Heart left ventricle (tissue), 16 donors: ENCODE results near the gene PCDHGA6. TPM values are rescaled to one million over a fixed set of nuclear protein-coding genes. Genes with fewer than 3 reads are reported as not detected.
A peak's percentile ranks its signal among the peaks of the same experiment; 100 is the strongest.

ENCODE experiments used
- ATAC-seq, 4 donors: fragments of 200-7000 bp; cut with Tn5 transposase; one replicate each; pipeline ENCODE4 v1.9.1; 2020 to 2022; ENCODE audit warnings: moderate library complexity in 4 of 4, mild to moderate bottlenecking in 3 of 4, moderate number of reproducible peaks in 1 of 4
- DNase-seq, 5 donors: peaks; one replicate each; pipeline ENCODE4 v3.0.0-alpha.2; 2020
- H3K27ac ChIP-seq, 12 donors: fragments of 200-600 bp; sonication (generic) in 4 of 12; one replicate each; pipeline versions ENCODE4 v1.5.0 to v1.8.0; 2016 to 2022; ENCODE audit warnings: mild to moderate bottlenecking in 2 of 12
- H3K27me3 ChIP-seq, 9 donors: fragments of 200-600 bp; sonication (generic) in 2 of 9; one replicate each; pipeline versions ENCODE4 v1.5.1 to v1.8.0; 2016 to 2022; ENCODE audit warnings: mild to moderate bottlenecking in 3 of 9
- H3K36me3 ChIP-seq, 9 donors: fragments of 200-600 bp; sonication (generic) in 2 of 9; one replicate each; pipeline versions ENCODE4 v1.5.0 to v1.8.0; 2018 to 2022; ENCODE audit warnings: mild to moderate bottlenecking in 2 of 9
- H3K4me1 ChIP-seq, 12 donors: fragments of 200-600 bp; sonication (generic) in 4 of 12; one replicate each; pipeline versions ENCODE4 v1.5.0 to v1.8.0; 2016 to 2022; ENCODE audit warnings: mild to moderate bottlenecking in 3 of 12
- H3K4me3 ChIP-seq, 12 donors: fragments of 200-600 bp; sonication (generic) in 4 of 12; one replicate each; pipeline versions ENCODE4 v1.5.0 to v1.8.0; 2017 to 2022; ENCODE audit warnings: mild to moderate bottlenecking in 9 of 12, moderate library complexity in 4 of 12
- H3K9me3 ChIP-seq, 12 donors: fragments of 200-600 bp; sonication (generic) in 4 of 12; one replicate each; pipeline versions ENCODE4 v1.5.0 to v1.8.0; 2016 to 2022; ENCODE audit warnings: mild to moderate bottlenecking in 1 of 12
- CTCF ChIP-seq, 12 donors: fragments of 200-600 bp; sonication (generic) in 4 of 12; IDR thresholded peaks; one replicate each; pipeline versions ENCODE4 v1.5.0 to v1.8.0; 2018 to 2022; ENCODE audit warnings: antibody characterized with exemption in 12 of 12, mild to moderate bottlenecking in 5 of 12
- POLR2A ChIP-seq, 2 donors: fragments of 450-650 bp; IDR thresholded peaks; one replicate each; pipeline ENCODE4 v1.6.1; 2017; ENCODE audit warnings: antibody characterized with exemption in 2 of 2, mild to moderate bottlenecking in 2 of 2, moderate library complexity in 2 of 2
- WGBS, 4 donors: extraction: QIAGEN DNeasy Blood & Tissue Kit in 2 of 4; methylation state at CpG; one replicate each; pipeline versions ENCODE4 v1.1.5 to v1.1.7; 2013 to 2018; 5-methylcytosine and 5-hydroxymethylcytosine counted together
- intact Hi-C, 10 donors: fragments of 100-400 bp; cut with DNase I; formaldehyde crosslinking; loops; one replicate each; pipeline versions ENCODE4 v1.11.1 to v1.14.2; 2022
- polyA plus RNA-seq, 2 donors: library from polyadenylated mRNA; stranded (reverse); fragments of 200-250 nt; gene quantifications; one replicate each; pipeline ENCODE4 v1.2.3, GENCODE V29; 2013
- total RNA-seq, 9 donors: library from RNA; depleted of rRNA in 2 of 9; stranded (reverse); fragments of >200 nt in 2 of 9; fragmentation: NEBNext Ultra II Directional in 3 of 9; extraction: Animal tissue kit (Norgen Biotek cat#: 25700) in 3 of 9; gene quantifications; one replicate each; pipeline versions ENCODE4 v1.1.0 to v1.2.4, GENCODE V29; 2016 to 2023
- donor health status: ischemic (EF 13 %, LVEDD 7.1; RV severe dilation, severe dysfunction).
- donor health status: healthy with polysubstance abuse.
- donor health status: DM: no; HTN: yes; CAD: no.
- donor health status: DM: no; HTN: no; CAD: no.
- donor health status: ischemic (EF 25% LVEDD 6.9; RV normal size, moderate dysfunction).
- donor health status: ischemic (EF 25% LVEDD 5.7; RV mildly dilated, moderate dysfunction).
- donor health status: healthy.
- donor health status: DM: yes; HTN: yes; CAD: no.
- donor health status: ischemic (EF 35%, LVEDD 5.7; RV mildly dilated, moderate dysfunction).
- donor health status: nonischemic (EF 11% LVEDD 7.7; RV severe dilation, severe dysfunction).
- donor health status: DM: yes; HTN: yes; CAD: no.
- donor health status: PGD.
- donor health status: ischemic (EF 29% LVEDD 5.4; RV normal size, mild dysfunction).
- donor health status: nonischemic (EF 23%, LVEDD 6.1; RV moderate dilation, normal function).

PCDHGA6 gene
- total and polyA plus RNA-seq, 11 donors = 2.2 to 10.3 (median 7.4) TPM

- ATAC-seq = no peak
- peaks cover 0 to 12% (median 1%) of the 10 kb centered on the region in 12 donors for H3K4me1 ChIP-seq
- WGBS, 4 donors = 28 to 50% (median 38%) methylated on average over 13 of the region's 13 CpGs
- peaks cover 0 to 43% (median 0%) of the 10 kb centered on the region in 9 donors for H3K36me3 ChIP-seq
- DNase-seq = no peak
- no peak overlapping the region for H3K27ac ChIP-seq
- H3K9me3 ChIP-seq = peaks cover 0 to 100% (median 72%) of the 10 kb centered on the region in 12 donors
- peaks cover 0 to 76% (median 0%) of the 10 kb centered on the region in 9 donors for H3K27me3 ChIP-seq
- H3K4me3 ChIP-seq = peak overlapping the region in 9 of 12 donors; percentile 31 to 45 (median 40)
- TF ChIP-seq POLR2A (IDR thresholded peaks at IDR 0.05) = no peak
- TF ChIP-seq CTCF (IDR thresholded peaks at IDR 0.05) = no peak
- intact Hi-C loops = loop anchor here in 5 of 10 donors (5.0 to 10.0 kb wide), 4 partner anchors 91 to 133 kb away; no protein-coding TSS in a partner anchor
Measured at GRCh38 chr5:141421489-141421855, 47.8 kb downstream of the PCDHGA6 start.

GRCh38 chr5:141422742-141423291 is 49.1 kb downstream of the PCDHGA6 start:
- no peak for DNase-seq
- Histone ChIP-seq H3K27ac (no peak overlapping the region), H3K9me3 (peaks cover 0 to 100% (median 81%) of the 10 kb centered on the region in 12 donors), H3K27me3 (peaks cover 0 to 66% (median 0%) of the 10 kb centered on the region in 9 donors), H3K4me1 (peaks cover 0 to 8% (median 1%) of the 10 kb centered on the region in 12 donors), H3K36me3 (peaks cover 0 to 50% (median 0%) of the 10 kb centered on the region in 9 donors), H3K4me3 (no peak overlapping the region)
- intact Hi-C loops = loop anchor here in 5 of 10 donors (5.0 to 10.0 kb wide), 4 partner anchors 89 to 132 kb away; no protein-coding TSS in a partner anchor
- 31 to 48% (median 34%) methylated on average over 19 to 42 of the region's 42 CpGs for WGBS, 4 donors
- TF ChIP-seq CTCF (IDR thresholded peaks at IDR 0.05) (no peak), POLR2A (IDR thresholded peaks at IDR 0.05) (no peak)
- ATAC-seq = no peak

- Histone ChIP-seq H3K27me3 (peaks cover 0 to 63% (median 0%) of the 10 kb centered on the region in 9 donors), H3K27ac (no peak overlapping the region), H3K36me3 (peaks cover 0 to 33% (median 0%) of the 10 kb centered on the region in 9 donors), H3K4me3 (no peak overlapping the region), H3K4me1 (peaks cover 0 to 16% (median 0%) of the 10 kb centered on the region in 12 donors), H3K9me3 (peaks cover 0 to 100% (median 57%) of the 10 kb centered on the region in 12 donors)
- DNase-seq (peak in 1 of 5 donors; percentile 53), ATAC-seq (peak in 1 of 4 donors; percentile 19)
- intact Hi-C loops = loop anchor here in 3 of 10 donors (5.0 to 10.0 kb wide), 3 partner anchors 84 to 127 kb away; no protein-coding TSS in a partner anchor
- WGBS, 4 donors = 55 to 66% (median 59%) methylated on average over 39 to 53 of the region's 53 CpGs
- TF ChIP-seq POLR2A (IDR thresholded peaks at IDR 0.05) (no peak), CTCF (IDR thresholded peaks at IDR 0.05) (no peak)
Measured at GRCh38 chr5:141427783-141428426, 54.2 kb downstream of the PCDHGA6 start.

Other genes starting within 250 kb of the PCDHGA6 start
Only the 30 nearest of the 36 such genes appear.
- gene PCDHB9, start 186.7 kb upstream of the PCDHGA6 start, total RNA-seq = 1 to 10 TPM in 4 of 9 donors, under 1 TPM in 5; 0.62 to 1.6 (median 0.99) TPM
- gene PCDHB9, start 186.7 kb upstream of the PCDHGA6 start, polyA plus RNA-seq = under 1 TPM; 0.30 to 0.35 TPM
- gene PCDHB10, start 181.5 kb upstream of the PCDHGA6 start, total RNA-seq = 1 to 10 TPM in 4 of 9 donors, under 1 TPM in 5; 0.35 to 1.4 (median 0.91) TPM
- under 1 TPM; 0.28 to 0.34 TPM for gene PCDHB10, start 181.5 kb upstream of the PCDHGA6 start, polyA plus RNA-seq
- 1 to 10 TPM in 7 of 9 donors, under 1 TPM in 2; 0.61 to 2.8 (median 1.4) TPM for gene PCDHB11, start 174.3 kb upstream of the PCDHGA6 start, total RNA-seq
- under 1 TPM; 0.23 to 0.28 TPM for gene PCDHB11, start 174.3 kb upstream of the PCDHGA6 start, polyA plus RNA-seq
- gene PCDHB12, start 165.2 kb upstream of the PCDHGA6 start, total RNA-seq = 1 to 10 TPM in 5 of 9 donors, under 1 TPM in 4; 0.37 to 2.4 (median 1.2) TPM
- gene PCDHB12, start 165.2 kb upstream of the PCDHGA6 start, polyA plus RNA-seq = under 1 TPM; 0.27 to 0.58 TPM
- gene PCDHB13, start 160.0 kb upstream of the PCDHGA6 start, total RNA-seq = 1 to 10 TPM; 2.5 to 5.9 (median 3.6) TPM
- 1 to 10 TPM in 1 of 2 donors, under 1 TPM in 1; 0.99 to 1.5 TPM for gene PCDHB13, start 160.0 kb upstream of the PCDHGA6 start, polyA plus RNA-seq
- gene PCDHB14, start 150.5 kb upstream of the PCDHGA6 start, total RNA-seq = 1 to 10 TPM; 2.6 to 6.1 (median 4.3) TPM
- 1 to 10 TPM in 1 of 2 donors, under 1 TPM in 1; 0.91 to 1.7 TPM for gene PCDHB14, start 150.5 kb upstream of the PCDHGA6 start, polyA plus RNA-seq
- 1 to 10 TPM; 3.7 to 7.5 (median 4.5) TPM for gene PCDHB15, start 128.5 kb upstream of the PCDHGA6 start, total RNA-seq
- gene PCDHB15, start 128.5 kb upstream of the PCDHGA6 start, polyA plus RNA-seq = 1 to 10 TPM; 1.6 to 2.8 TPM
- gene SLC25A2, start 69.8 kb upstream of the PCDHGA6 start, total RNA-seq = not detected
- not detected for gene SLC25A2, start 69.8 kb upstream of the PCDHGA6 start, polyA plus RNA-seq
- gene TAF7, start 53.1 kb upstream of the PCDHGA6 start, total RNA-seq = 100 to 1,000 TPM in 4 of 9 donors, 10 to 100 TPM in 5; 73.9 to 107 (median 99.9) TPM
- 100 to 1,000 TPM in 1 of 2 donors, 10 to 100 TPM in 1; 47.2 to 159 TPM for gene TAF7, start 53.1 kb upstream of the PCDHGA6 start, polyA plus RNA-seq
- gene PCDHGA1, start 43.4 kb upstream of the PCDHGA6 start, total RNA-seq = 1 to 10 TPM; 2.1 to 4.9 (median 3.5) TPM
- 1 to 10 TPM; 1.3 to 1.4 TPM for gene PCDHGA1, start 43.4 kb upstream of the PCDHGA6 start, polyA plus RNA-seq
- 10 to 100 TPM in 6 of 9 donors, 1 to 10 TPM in 3; 5.8 to 15.1 (median 10.7) TPM for gene PCDHGA2, start 35.1 kb upstream of the PCDHGA6 start, total RNA-seq
- 1 to 10 TPM; 2.7 to 3.6 TPM for gene PCDHGA2, start 35.1 kb upstream of the PCDHGA6 start, polyA plus RNA-seq
- 10 to 100 TPM in 8 of 9 donors, 1 to 10 TPM in 1; 7.6 to 27.2 (median 14.7) TPM for gene PCDHGA3, start 30.1 kb upstream of the PCDHGA6 start, total RNA-seq
- gene PCDHGA3, start 30.1 kb upstream of the PCDHGA6 start, polyA plus RNA-seq = 1 to 10 TPM; 3.5 to 5.9 TPM
- 10 to 100 TPM in 4 of 9 donors, 1 to 10 TPM in 5; 4.4 to 11.9 (median 8.6) TPM for gene PCDHGB1, start 23.8 kb upstream of the PCDHGA6 start, total RNA-seq
- gene PCDHGB1, start 23.8 kb upstream of the PCDHGA6 start, polyA plus RNA-seq = 1 to 10 TPM in 1 of 2 donors, under 1 TPM in 1; 0.85 to 5.9 TPM
- gene PCDHGA4, start 18.9 kb upstream of the PCDHGA6 start, total RNA-seq = 10 to 100 TPM in 5 of 9 donors, 1 to 10 TPM in 4; 5.1 to 13.7 (median 11.0) TPM
- 1 to 10 TPM; 2.5 to 5.1 TPM for gene PCDHGA4, start 18.9 kb upstream of the PCDHGA6 start, polyA plus RNA-seq
- gene PCDHGB2, start 13.9 kb upstream of the PCDHGA6 start, total RNA-seq = 10 to 100 TPM in 5 of 9 donors, 1 to 10 TPM in 4; 4.4 to 13.8 (median 10.4) TPM
- gene PCDHGB2, start 13.9 kb upstream of the PCDHGA6 start, polyA plus RNA-seq = 1 to 10 TPM; 2.1 to 3.9 TPM
- gene PCDHGA5, start 9.7 kb upstream of the PCDHGA6 start, total RNA-seq = 1 to 10 TPM; 2.9 to 9.6 (median 7.2) TPM
- 1 to 10 TPM; 1.5 to 4.4 TPM for gene PCDHGA5, start 9.7 kb upstream of the PCDHGA6 start, polyA plus RNA-seq
- gene PCDHGB3, start 3.6 kb upstream of the PCDHGA6 start, total RNA-seq = 10 to 100 TPM in 4 of 9 donors, 1 to 10 TPM in 5; 4.0 to 14.9 (median 9.8) TPM
- gene PCDHGB3, start 3.6 kb upstream of the PCDHGA6 start, polyA plus RNA-seq = 1 to 10 TPM; 1.7 to 5.4 TPM
- gene PCDHGA7, start 8.9 kb downstream of the PCDHGA6 start, total RNA-seq = 10 to 100 TPM in 2 of 9 donors, 1 to 10 TPM in 7; 4.4 to 14.1 (median 7.6) TPM
- gene PCDHGA7, start 8.9 kb downstream of the PCDHGA6 start, polyA plus RNA-seq = 1 to 10 TPM; 1.4 to 5.1 TPM
- 10 to 100 TPM in 2 of 9 donors, 1 to 10 TPM in 7; 4.5 to 11.9 (median 7.3) TPM for gene PCDHGB4, start 13.8 kb downstream of the PCDHGA6 start, total RNA-seq
- gene PCDHGB4, start 13.8 kb downstream of the PCDHGA6 start, polyA plus RNA-seq = 1 to 10 TPM; 2.0 to 3.8 TPM
- 10 to 100 TPM in 3 of 9 donors, 1 to 10 TPM in 6; 4.7 to 14.6 (median 8.1) TPM for gene PCDHGA8, start 18.7 kb downstream of the PCDHGA6 start, total RNA-seq
- 1 to 10 TPM in 1 of 2 donors, under 1 TPM in 1; 0.76 to 3.8 TPM for gene PCDHGA8, start 18.7 kb downstream of the PCDHGA6 start, polyA plus RNA-seq
- 10 to 100 TPM in 3 of 9 donors, 1 to 10 TPM in 6; 5.9 to 15.5 (median 9.9) TPM for gene PCDHGB5, start 24.1 kb downstream of the PCDHGA6 start, total RNA-seq
- 1 to 10 TPM; 4.4 to 5.1 TPM for gene PCDHGB5, start 24.1 kb downstream of the PCDHGA6 start, polyA plus RNA-seq
- gene PCDHGA9, start 28.9 kb downstream of the PCDHGA6 start, total RNA-seq = 1 to 10 TPM; 2.3 to 9.6 (median 5.3) TPM
- gene PCDHGA9, start 28.9 kb downstream of the PCDHGA6 start, polyA plus RNA-seq = 1 to 10 TPM; 1.3 to 5.5 TPM
- gene PCDHGB6, start 34.1 kb downstream of the PCDHGA6 start, total RNA-seq = 10 to 100 TPM in 1 of 9 donors, 1 to 10 TPM in 8; 4.1 to 10.4 (median 6.5) TPM
- 1 to 10 TPM; 2.3 to 4.5 TPM for gene PCDHGB6, start 34.1 kb downstream of the PCDHGA6 start, polyA plus RNA-seq
- 10 to 100 TPM in 1 of 9 donors, 1 to 10 TPM in 8; 3.3 to 11.3 (median 6.1) TPM for gene PCDHGA10, start 39.1 kb downstream of the PCDHGA6 start, total RNA-seq
- 1 to 10 TPM; 1.1 to 3.1 TPM for gene PCDHGA10, start 39.1 kb downstream of the PCDHGA6 start, polyA plus RNA-seq
- gene PCDHGB7, start 43.8 kb downstream of the PCDHGA6 start, total RNA-seq = 10 to 100 TPM in 5 of 9 donors, 1 to 10 TPM in 4; 5.1 to 15.0 (median 11.1) TPM
- 1 to 10 TPM; 3.3 to 4.8 TPM for gene PCDHGB7, start 43.8 kb downstream of the PCDHGA6 start, polyA plus RNA-seq
- 1 to 10 TPM; 2.8 to 9.0 (median 5.3) TPM for gene PCDHGA11, start 47.2 kb downstream of the PCDHGA6 start, total RNA-seq
- 1 to 10 TPM; 1.8 to 5.0 TPM for gene PCDHGA11, start 47.2 kb downstream of the PCDHGA6 start, polyA plus RNA-seq
- 10 to 100 TPM in 1 of 9 donors, 1 to 10 TPM in 8; 3.2 to 15.5 (median 7.3) TPM for gene PCDHGA12, start 56.6 kb downstream of the PCDHGA6 start, total RNA-seq
- gene PCDHGA12, start 56.6 kb downstream of the PCDHGA6 start, polyA plus RNA-seq = 1 to 10 TPM; 3.2 to 5.0 TPM
- 10 to 100 TPM; 12.3 to 32.5 (median 18.4) TPM for gene PCDHGC3, start 102.1 kb downstream of the PCDHGA6 start, total RNA-seq
- gene PCDHGC3, start 102.1 kb downstream of the PCDHGA6 start, polyA plus RNA-seq = 10 to 100 TPM; 23.3 to 34.8 TPM
- 10 to 100 TPM in 1 of 9 donors, 1 to 10 TPM in 8; 1.7 to 10.4 (median 2.9) TPM for gene PCDHGC4, start 111.1 kb downstream of the PCDHGA6 start, total RNA-seq
- gene PCDHGC4, start 111.1 kb downstream of the PCDHGA6 start, polyA plus RNA-seq = 1 to 10 TPM in 1 of 2 donors, under 1 TPM in 1; 0.39 to 4.2 TPM
- gene PCDHGC5, start 115.2 kb downstream of the PCDHGA6 start, total RNA-seq = 1 to 10 TPM; 1.5 to 5.4 (median 3.0) TPM
- gene PCDHGC5, start 115.2 kb downstream of the PCDHGA6 start, polyA plus RNA-seq = 1 to 10 TPM in 1 of 2 donors, under 1 TPM in 1; 0.72 to 5.4 TPM